SK-N-SH treated with all-trans-retinoic acid at 6 μM for 48 hours (cell line): ENCODE data around the gene ANKRD33B.

Experiments used
- ATAC-seq: fragments of 200-7000 bp; cut with Tn5 transposase; 3 replicates; pipeline ENCODE4 v1.9.1; 2020; ENCODE audit warnings: mild to moderate bottlenecking, moderate library complexity
- ARNTL ChIP-seq: fragments of 450-650 bp; formaldehyde crosslinking; IDR thresholded peaks from 2 replicates; pipeline ENCODE4 v1.5.0; 2020; ENCODE audit warnings: low read depth, mild to moderate bottlenecking, moderate library complexity, borderline replicate concordance
- CREB5 ChIP-seq: fragments of 250-450 bp; sonication (Bioruptor Pico); IDR thresholded peaks from 2 replicates; pipeline ENCODE4 v1.5.1; 2020; ENCODE audit warnings: low read depth, mild to moderate bottlenecking, moderate library complexity
- CSDC2 ChIP-seq: fragments of 250-450 bp; sonication (Bioruptor Pico); IDR thresholded peaks from 2 replicates; pipeline ENCODE4 v1.5.0; 2020; ENCODE audit warnings: mild to moderate bottlenecking, moderate library complexity
- ESRRG ChIP-seq: fragments of 250-450 bp; sonication (Bioruptor Pico); IDR thresholded peaks from 2 replicates; pipeline ENCODE4 v1.6.1; 2021; ENCODE audit warnings: mild to moderate bottlenecking
- GLIS3 ChIP-seq: fragments of 250-450 bp; sonication (Bioruptor Pico); IDR thresholded peaks from 2 replicates; pipeline ENCODE4 v1.5.0; 2020; ENCODE audit warnings: mild to moderate bottlenecking, moderate library complexity
- ISL1 ChIP-seq: fragments of 250-450 bp; sonication (Bioruptor Pico); IDR thresholded peaks from 2 replicates; pipeline ENCODE4 v2.1.2; 2022; ENCODE audit warnings: mild to moderate bottlenecking, moderate library complexity
- OSR1 ChIP-seq: fragments of 250-450 bp; sonication (Bioruptor Pico); IDR thresholded peaks from 2 replicates; pipeline ENCODE4 v1.8.0; 2022; ENCODE audit warnings: moderate library complexity, mild to moderate bottlenecking, inconsistent platforms
- PATZ1 ChIP-seq: fragments of 250-450 bp; sonication (Bioruptor Pico); IDR thresholded peaks from 2 replicates; pipeline ENCODE4 v1.8.0; 2020; ENCODE audit warnings: mild to moderate bottlenecking, moderate library complexity, borderline replicate concordance
- POU6F1 ChIP-seq: fragments of 250-450 bp; sonication (Bioruptor Pico); IDR thresholded peaks from 2 replicates; pipeline ENCODE4 v1.8.0; 2021; ENCODE audit warnings: low read depth, mild to moderate bottlenecking, moderate library complexity, borderline replicate concordance
- PPARA ChIP-seq: fragments of 250-450 bp; sonication (Bioruptor Pico); IDR thresholded peaks from 2 replicates; pipeline ENCODE4 v1.5.0; 2020; ENCODE audit warnings: mild to moderate bottlenecking, borderline replicate concordance
- RARB ChIP-seq: fragments of 250-450 bp; sonication (Bioruptor Pico); IDR thresholded peaks from 2 replicates; pipeline ENCODE4 v1.8.0; 2021; ENCODE audit warnings: mild to moderate bottlenecking, moderate library complexity
- TCF4 ChIP-seq: fragments of 250-450 bp; sonication (Bioruptor Pico); IDR thresholded peaks from 2 replicates; pipeline ENCODE4 v1.8.0; 2021; ENCODE audit warnings: mild to moderate bottlenecking, moderate library complexity, borderline replicate concordance
- TOX ChIP-seq: fragments of 250-450 bp; sonication (Bioruptor Pico); IDR thresholded peaks from 2 replicates; pipeline ENCODE4 v1.8.0; 2021; ENCODE audit warnings: mild to moderate bottlenecking, moderate library complexity, borderline replicate concordance
- TSHZ2 ChIP-seq: fragments of 250-450 bp; sonication (Bioruptor Pico); IDR thresholded peaks from 2 replicates; pipeline ENCODE4 v1.5.0; 2020; ENCODE audit warnings: mild to moderate bottlenecking, moderate library complexity
- ZFP3 ChIP-seq: fragments of 250-450 bp; sonication (Bioruptor Pico); IDR thresholded peaks from 2 replicates; pipeline ENCODE4 v1.5.0; 2020; ENCODE audit warnings: mild to moderate bottlenecking, moderate library complexity
- ZNF565 ChIP-seq: fragments of 450-650 bp; formaldehyde crosslinking; conservative IDR thresholded peaks from 2 replicates; pipeline ENCODE4 v1.5.0; 2020; ENCODE audit warnings: low read depth, mild to moderate bottlenecking, moderate library complexity
- ZNF8 ChIP-seq: fragments of 450-650 bp; formaldehyde crosslinking; IDR thresholded peaks from 2 replicates; pipeline ENCODE4 v1.5.0; 2020; ENCODE audit warnings: mild to moderate bottlenecking, moderate library complexity

Gene ANKRD33B

GRCh38 chr5:10653751-10654400 lies 90.0 kb downstream of the ANKRD33B start (continued):
- TF ChIP-seq POU6F1 (CRISPR knock-in tag) (no peak), TCF4 (CRISPR knock-in tag) (no peak)

- TF ChIP-seq ZFP3 (CRISPR knock-in tag), result no peak
- TF ChIP-seq ZNF8 (CRISPR knock-in tag), result no peak
- TF ChIP-seq ESRRG (CRISPR knock-in tag), result no peak
- TF ChIP-seq ISL1 (CRISPR knock-in tag), result no peak
- no peak for TF ChIP-seq RARB (CRISPR knock-in tag)
- no peak for TF ChIP-seq CSDC2 (CRISPR knock-in tag)
- no peak for TF ChIP-seq OSR1 (CRISPR knock-in tag)
- TF ChIP-seq TOX (CRISPR knock-in tag), result no peak
- ATAC-seq, result no peak
Observed at GRCh38 chr5:10654566-10654965, 90.7 kb downstream of the ANKRD33B start.

- no peak for TF ChIP-seq ARNTL (CRISPR knock-in tag)
- no peak for TF ChIP-seq ZNF8 (CRISPR knock-in tag)
- no peak for TF ChIP-seq ESRRG (CRISPR knock-in tag)
- no peak for TF ChIP-seq CREB5 (CRISPR knock-in tag)
- no peak for TF ChIP-seq POU6F1 (CRISPR knock-in tag)
- no peak for TF ChIP-seq ZNF565 (CRISPR knock-in tag)
- no peak for ATAC-seq
Observed at GRCh38 chr5:10655161-10655971, 91.5 kb downstream of the ANKRD33B start.

- no peak for ATAC-seq
- no peak for TF ChIP-seq PATZ1 (CRISPR knock-in tag)
- TF ChIP-seq GLIS3 (CRISPR knock-in tag), result no peak
- no peak for TF ChIP-seq TSHZ2
- TF ChIP-seq ARNTL (CRISPR knock-in tag), result no peak
- TF ChIP-seq CREB5 (CRISPR knock-in tag), result no peak
- no peak for TF ChIP-seq RARB (CRISPR knock-in tag)
- TF ChIP-seq ZFP3 (CRISPR knock-in tag), result no peak
- no peak for TF ChIP-seq TCF4 (CRISPR knock-in tag)
- no peak for TF ChIP-seq PPARA (CRISPR knock-in tag)
Observed at GRCh38 chr5:10655972-10656830, 92.3 kb downstream of the ANKRD33B start.
